KMS-11 (cell line): ENCODE measurements around the gene GDI2.
"Not testable (repeated sequence)": the region's sequence is repeated elsewhere in the genome, so short reads cannot be mapped to it uniquely, and the experiment has no call there.

Source experiments
- H2AFZ ChIP-seq: fragments of 200-600 bp; sonication (generic); 2 replicates; pipeline ENCODE4 v1.6.1; 2016; ENCODE audit warnings: antibody characterized with exemption, mixed run types, low read depth
- H3K27ac ChIP-seq: fragments of 200-600 bp; sonication (generic); 2 replicates; pipeline ENCODE4 v1.6.1; 2016; ENCODE audit warnings: mild to moderate bottlenecking, mixed run types
- H3K27me3 ChIP-seq: fragments of 200-600 bp; sonication (generic); 2 replicates; pipeline ENCODE4 v1.6.1; 2017; ENCODE audit warnings: mild to moderate bottlenecking, low read depth, mixed run types, moderate library complexity; ENCODE audit not compliant: insufficient read depth
- H3K36me3 ChIP-seq: fragments of 200-600 bp; sonication (generic); 2 replicates; pipeline ENCODE4 v1.6.1; 2017; ENCODE audit warnings: mild to moderate bottlenecking, mixed run types; ENCODE audit not compliant: insufficient read depth
- H3K4me1 ChIP-seq: fragments of 200-600 bp; sonication (generic); 2 replicates; pipeline ENCODE4 v1.6.1; 2016; ENCODE audit warnings: mild to moderate bottlenecking, low read depth, mixed run types; ENCODE audit not compliant: poor library complexity, severe bottlenecking
- H3K4me2 ChIP-seq: fragments of 200-600 bp; sonication (generic); 2 replicates; pipeline ENCODE4 v1.7.0; 2016; ENCODE audit warnings: mild to moderate bottlenecking, mixed run types
- H3K4me3 ChIP-seq: fragments of 200-600 bp; sonication (generic); IDR thresholded peaks from 2 replicates; pipeline ENCODE4 v1.6.1; 2017; ENCODE audit warnings: low read depth, low read length, mixed read lengths; ENCODE audit not compliant: insufficient read depth
- H3K79me2 ChIP-seq: fragments of 200-600 bp; sonication (generic); 2 replicates; pipeline ENCODE4 v1.6.1; 2016; ENCODE audit warnings: low read depth, mixed run types; ENCODE audit not compliant: insufficient read depth
- H3K9ac ChIP-seq: fragments of 200-600 bp; sonication (generic); 2 replicates; pipeline ENCODE4 v1.6.1; 2016; ENCODE audit warnings: mild to moderate bottlenecking, mixed run types
- H4K20me1 ChIP-seq: fragments of 200-600 bp; sonication (generic); 2 replicates; pipeline ENCODE4 v1.6.1; 2016; ENCODE audit warnings: mild to moderate bottlenecking, mixed run types; ENCODE audit not compliant: insufficient read depth
- CTCF ChIP-seq: fragments of 200-600 bp; sonication (generic); conservative IDR thresholded peaks from 2 replicates; pipeline ENCODE4 v1.6.1; 2017; ENCODE audit warnings: low read depth, mild to moderate bottlenecking, antibody characterized with exemption, low read length, moderate library complexity, mixed read lengths

GDI2 gene

GRCh38 chr10:5830629-5831445 is 17.6 kb upstream of the GDI2 start:
- H4K20me1 ChIP-seq, result no peaks in the 10 kb centered on the region
- H3K79me2 ChIP-seq, result no peaks in the 10 kb centered on the region
- no peak overlapping the region for H3K27ac ChIP-seq
- H3K4me3 ChIP-seq, result no peak overlapping the region
- H3K4me1 ChIP-seq, result no peaks in the 10 kb centered on the region
- no peak overlapping the region for H3K4me2 ChIP-seq
- no peaks in the 10 kb centered on the region for H3K36me3 ChIP-seq
- no peak for TF ChIP-seq CTCF
- no peak overlapping the region for H2AFZ ChIP-seq
- no peaks in the 10 kb centered on the region for H3K27me3 ChIP-seq
- no peak overlapping the region for H3K9ac ChIP-seq

- H3K9ac ChIP-seq, result no peak overlapping the region
- H2AFZ ChIP-seq, result no peak overlapping the region
- no peaks in the 10 kb centered on the region for H4K20me1 ChIP-seq
- H3K27me3 ChIP-seq, result no peaks in the 10 kb centered on the region
- no peak overlapping the region for H3K4me3 ChIP-seq
- H3K4me2 ChIP-seq, result no peak overlapping the region
- no peaks in the 10 kb centered on the region for H3K4me1 ChIP-seq
- TF ChIP-seq CTCF, result no peak
- no peaks in the 10 kb centered on the region for H3K79me2 ChIP-seq
- no peak overlapping the region for H3K27ac ChIP-seq
- no peaks in the 10 kb centered on the region for H3K36me3 ChIP-seq
These were observed 16.0 kb upstream of the GDI2 start for GRCh38 chr10:5829267-5829666.

GRCh38 chr10:5828725-5829124 is 15.5 kb upstream of the GDI2 start:
- Histone ChIP-seq H3K4me3 (no peak overlapping the region), H3K4me1 (no peaks in the 10 kb centered on the region), H4K20me1 (no peaks in the 10 kb centered on the region), H3K36me3 (no peaks in the 10 kb centered on the region), H3K9ac (no peak overlapping the region), H2AFZ (no peak overlapping the region), H3K27ac (no peak overlapping the region), H3K4me2 (no peak overlapping the region), H3K79me2 (no peaks in the 10 kb centered on the region), H3K27me3 (no peaks in the 10 kb centered on the region)
- no peak for TF ChIP-seq CTCF

- TF ChIP-seq CTCF, result no peak
- Histone ChIP-seq H3K4me3 (no peak overlapping the region), H3K27me3 (no peaks in the 10 kb centered on the region), H3K9ac (no peak overlapping the region), H3K79me2 (no peaks in the 10 kb centered on the region), H3K36me3 (no peaks in the 10 kb centered on the region), H4K20me1 (no peaks in the 10 kb centered on the region), H3K4me1 (no peaks in the 10 kb centered on the region), H3K4me2 (no peak overlapping the region), H3K27ac (no peak overlapping the region), H2AFZ (no peak overlapping the region)
These were observed 14.6 kb upstream of the GDI2 start for GRCh38 chr10:5827841-5828240.

DNA sequence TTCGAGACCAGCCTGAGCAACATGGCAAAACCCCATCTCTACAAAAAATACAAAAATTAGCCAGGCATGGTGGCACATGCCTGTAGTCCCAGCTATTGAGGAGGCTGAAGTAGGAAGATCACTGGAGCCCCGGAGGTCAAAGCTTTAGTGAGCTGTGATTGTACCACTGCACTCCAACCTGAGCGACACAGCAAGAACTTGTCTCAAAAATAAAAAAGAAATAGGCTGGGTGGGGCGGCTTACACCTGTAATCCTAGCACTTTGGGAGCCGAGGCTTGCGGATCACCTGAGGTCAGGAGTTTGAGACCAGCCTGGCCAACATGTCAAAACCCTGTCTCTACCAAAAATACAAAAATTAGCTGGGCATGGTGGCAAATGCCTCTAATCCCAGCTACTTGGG is 13.3 kb upstream of the GDI2 start:
- not testable (repeated sequence) for H3K4me2 ChIP-seq, H4K20me1 ChIP-seq, H3K27me3 ChIP-seq, H2AFZ ChIP-seq, H3K4me3 ChIP-seq, H3K4me1 ChIP-seq, H3K27ac ChIP-seq, H3K36me3 ChIP-seq, H3K79me2 ChIP-seq, H3K9ac ChIP-seq
